GM04503 (cell line): ENCODE results near the gene VRK1.

ENCODE experiments used
- DNase-seq: peaks from one replicate; pipeline ENCODE4 v3.0.0-alpha.2; 2012; ENCODE audit warnings: low read depth

The VRK1 gene

GRCh38 chr14:96792003-96792402 is 5.2 kb upstream of the VRK1 start:
- DNase-seq = no peak

- no peak for DNase-seq
These were observed 4.6 kb upstream of the VRK1 start for GRCh38 chr14:96792591-96792990.

- no peak for DNase-seq
These were observed 3.6 kb upstream of the VRK1 start for GRCh38 chr14:96793547-96793946.

GRCh38 chr14:96795109-96795828 is 1.9 kb upstream of the VRK1 start:
- no peak for DNase-seq

GRCh38 chr14:96797582-96798349 is 584 bp downstream of the VRK1 start:
- DNase-seq = no peak

- no peak for DNase-seq
These were observed 1.8 kb downstream of the VRK1 start for GRCh38 chr14:96798956-96799355.

GRCh38 chr14:96799489-96800054 is 2.4 kb downstream of the VRK1 start:
- DNase-seq = no peak

GRCh38 chr14:96801931-96802330 is 4.7 kb downstream of the VRK1 start:
- no peak for DNase-seq

GRCh38 chr14:96802963-96803362 is 5.8 kb downstream of the VRK1 start:
- no peak for DNase-seq

GRCh38 chr14:96803958-96804357 is 6.8 kb downstream of the VRK1 start:
- no peak for DNase-seq

GRCh38 chr14:96804895-96805294 is 7.7 kb downstream of the VRK1 start:
- DNase-seq = no peak

GRCh38 chr14:96805956-96806355 is 8.8 kb downstream of the VRK1 start:
- no peak for DNase-seq

GRCh38 chr14:96806836-96807235 is 9.7 kb downstream of the VRK1 start:
- DNase-seq = no peak

GRCh38 chr14:96808619-96809406 is 11.6 kb downstream of the VRK1 start:
- no peak for DNase-seq

GRCh38 chr14:96811265-96811664 is 14.1 kb downstream of the VRK1 start:
- peak; percentile 38 for DNase-seq

- DNase-seq = no peak
These were observed 14.9 kb downstream of the VRK1 start for GRCh38 chr14:96811985-96812667.

GRCh38 chr14:96816281-96816680 is 19.1 kb downstream of the VRK1 start:
- DNase-seq = no peak

- no peak for DNase-seq
These were observed 20.8 kb downstream of the VRK1 start for GRCh38 chr14:96817750-96818666.

- DNase-seq = no peak
These were observed 24.3 kb downstream of the VRK1 start for GRCh38 chr14:96821501-96821900.

GRCh38 chr14:96823652-96824051 is 26.5 kb downstream of the VRK1 start:
- no peak for DNase-seq

GRCh38 chr14:96824283-96824682 is 27.1 kb downstream of the VRK1 start:
- DNase-seq = peak; percentile 64
